NB4 (cell line): Measurements from ENCODE around the gene MPRIP.

ENCODE experiments used
- POLR2A ChIP-seq: IDR thresholded peaks from 2 replicates; pipeline ENCODE4 v1.6.1; 2011; ENCODE audit warnings: mild to moderate bottlenecking; ENCODE audit not compliant: insufficient read length; ENCODE audit errors: extremely low read depth
- TF ChIP-seq, protein P1 (sequence below): IDR thresholded peaks from one replicate; pipeline ENCODE4 v1.5.1; 2012; ENCODE audit warnings: low read depth, low read length
- TF ChIP-seq, protein P2 (sequence below): IDR thresholded peaks from 2 replicates; pipeline ENCODE4 v1.6.1; 2011; ENCODE audit warnings: low read depth, low read length

DNA sequence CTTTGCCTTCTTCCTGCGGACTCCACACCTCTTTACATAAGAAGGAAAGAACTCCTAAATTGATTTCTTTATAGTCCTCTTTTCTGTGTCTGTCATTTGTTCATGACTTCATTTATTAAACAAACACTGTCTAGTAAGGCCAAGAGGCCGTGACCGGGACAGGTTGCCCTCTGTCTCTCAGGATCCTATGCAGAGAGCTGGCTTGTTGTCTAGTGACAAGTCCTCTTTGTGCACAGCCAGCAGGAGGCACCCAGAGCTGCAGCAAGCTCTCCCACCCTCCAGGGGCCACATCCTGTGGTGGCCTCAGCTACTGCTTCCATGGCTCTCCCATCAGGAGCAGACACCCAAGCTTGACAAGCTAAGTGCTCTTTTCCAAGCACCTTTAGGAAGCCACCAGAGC, 113.3 kb downstream of the MPRIP start:
- TF ChIP-seq, protein P1, sequence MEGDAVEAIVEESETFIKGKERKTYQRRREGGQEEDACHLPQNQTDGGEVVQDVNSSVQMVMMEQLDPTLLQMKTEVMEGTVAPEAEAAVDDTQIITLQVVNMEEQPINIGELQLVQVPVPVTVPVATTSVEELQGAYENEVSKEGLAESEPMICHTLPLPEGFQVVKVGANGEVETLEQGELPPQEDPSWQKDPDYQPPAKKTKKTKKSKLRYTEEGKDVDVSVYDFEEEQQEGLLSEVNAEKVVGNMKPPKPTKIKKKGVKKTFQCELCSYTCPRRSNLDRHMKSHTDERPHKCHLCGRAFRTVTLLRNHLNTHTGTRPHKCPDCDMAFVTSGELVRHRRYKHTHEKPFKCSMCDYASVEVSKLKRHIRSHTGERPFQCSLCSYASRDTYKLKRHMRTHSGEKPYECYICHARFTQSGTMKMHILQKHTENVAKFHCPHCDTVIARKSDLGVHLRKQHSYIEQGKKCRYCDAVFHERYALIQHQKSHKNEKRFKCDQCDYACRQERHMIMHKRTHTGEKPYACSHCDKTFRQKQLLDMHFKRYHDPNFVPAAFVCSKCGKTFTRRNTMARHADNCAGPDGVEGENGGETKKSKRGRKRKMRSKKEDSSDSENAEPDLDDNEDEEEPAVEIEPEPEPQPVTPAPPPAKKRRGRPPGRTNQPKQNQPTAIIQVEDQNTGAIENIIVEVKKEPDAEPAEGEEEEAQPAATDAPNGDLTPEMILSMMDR = no peak
- TF ChIP-seq, protein P2, sequence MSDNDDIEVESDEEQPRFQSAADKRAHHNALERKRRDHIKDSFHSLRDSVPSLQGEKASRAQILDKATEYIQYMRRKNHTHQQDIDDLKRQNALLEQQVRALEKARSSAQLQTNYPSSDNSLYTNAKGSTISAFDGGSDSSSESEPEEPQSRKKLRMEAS = no peak
- no peak for TF ChIP-seq POLR2A
